Hematopoietic multipotent progenitor cell treated with erythropoietin and hydrocortisone succinate and interleukin-3 and kit ligand, for 8 days (in vitro differentiated cells): ENCODE measurements around the gene CELF1.

Experiments used
- DNase-seq: peaks from one replicate; pipeline ENCODE4 v3.0.0-alpha.2; 2015

CELF1 gene

GRCh38 chr11:47477753-47478152 lies 75.2 kb downstream of the CELF1 start:
- no peak for DNase-seq

GRCh38 chr11:47477323-47477722 lies 75.6 kb downstream of the CELF1 start:
- DNase-seq = peak; percentile 65

- DNase-seq = no peak
Measured at GRCh38 chr11:47470671-47471070, 82.3 kb downstream of the CELF1 start.

GRCh38 chr11:47469361-47470179 lies 83.4 kb downstream of the CELF1 start:
- DNase-seq = no peak

GRCh38 chr11:47468598-47469214 lies 84.2 kb downstream of the CELF1 start:
- DNase-seq = no peak

GRCh38 chr11:47467357-47467756 lies 85.6 kb downstream of the CELF1 start:
- DNase-seq = no peak

- DNase-seq = no peak
Measured at GRCh38 chr11:47466701-47467250, 86.2 kb downstream of the CELF1 start.

- no peak for DNase-seq
Measured at GRCh38 chr11:47466201-47466600, 86.7 kb downstream of the CELF1 start.

- DNase-seq = no peak
Measured at GRCh38 chr11:47464483-47464882, 88.4 kb downstream of the CELF1 start.

- DNase-seq = no peak
Measured at GRCh38 chr11:47461876-47462275, 91.1 kb downstream of the CELF1 start.

- DNase-seq = no peak
Measured at GRCh38 chr11:47460571-47461235, 92.2 kb downstream of the CELF1 start.

- peak; percentile 87 for DNase-seq
Measured at GRCh38 chr11:47454258-47454671, 98.7 kb downstream of the CELF1 start.

- DNase-seq = no peak
Measured at GRCh38 chr11:47453365-47453764, 99.6 kb downstream of the CELF1 start.

- no peak for DNase-seq
Measured at GRCh38 chr11:47451990-47452389, 100.9 kb downstream of the CELF1 start.

- DNase-seq = no peak
Measured at GRCh38 chr11:47451436-47451835, 101.5 kb downstream of the CELF1 start.

- no peak for DNase-seq
Measured at GRCh38 chr11:47449541-47449940, 103.4 kb downstream of the CELF1 start.

- DNase-seq = no peak
Measured at GRCh38 chr11:47448566-47449427, 104.1 kb downstream of the CELF1 start, which contains the start of gene RAPSN. RAPSN (minus strand) TSS chr11:47449136; CDS start chr11:47448964, 172 bp downstream.

GRCh38 chr11:47447906-47448305 lies 105.0 kb downstream of the CELF1 start:
- no peak for DNase-seq

- no peak for DNase-seq
Measured at GRCh38 chr11:47446833-47447232, 106.1 kb downstream of the CELF1 start.

- no peak for DNase-seq
Measured at GRCh38 chr11:47445840-47446239, 107.1 kb downstream of the CELF1 start.

- DNase-seq = no peak
Measured at GRCh38 chr11:47443817-47444216, 109.1 kb downstream of the CELF1 start.

GRCh38 chr11:47443028-47443700 lies 109.8 kb downstream of the CELF1 start:
- no peak for DNase-seq
